ENCODE data around the gene PES1. TPM values are rescaled to one million over a fixed set of nuclear protein-coding genes. Genes with fewer than 3 reads are reported as not detected.

PES1 gene
- total and polyA plus RNA-seq, 2 of the 13 experiments (the other 11 are each of a cell fraction or from before 2014, with no cell fraction given): 65.1 to 94.7 TPM

DNA sequence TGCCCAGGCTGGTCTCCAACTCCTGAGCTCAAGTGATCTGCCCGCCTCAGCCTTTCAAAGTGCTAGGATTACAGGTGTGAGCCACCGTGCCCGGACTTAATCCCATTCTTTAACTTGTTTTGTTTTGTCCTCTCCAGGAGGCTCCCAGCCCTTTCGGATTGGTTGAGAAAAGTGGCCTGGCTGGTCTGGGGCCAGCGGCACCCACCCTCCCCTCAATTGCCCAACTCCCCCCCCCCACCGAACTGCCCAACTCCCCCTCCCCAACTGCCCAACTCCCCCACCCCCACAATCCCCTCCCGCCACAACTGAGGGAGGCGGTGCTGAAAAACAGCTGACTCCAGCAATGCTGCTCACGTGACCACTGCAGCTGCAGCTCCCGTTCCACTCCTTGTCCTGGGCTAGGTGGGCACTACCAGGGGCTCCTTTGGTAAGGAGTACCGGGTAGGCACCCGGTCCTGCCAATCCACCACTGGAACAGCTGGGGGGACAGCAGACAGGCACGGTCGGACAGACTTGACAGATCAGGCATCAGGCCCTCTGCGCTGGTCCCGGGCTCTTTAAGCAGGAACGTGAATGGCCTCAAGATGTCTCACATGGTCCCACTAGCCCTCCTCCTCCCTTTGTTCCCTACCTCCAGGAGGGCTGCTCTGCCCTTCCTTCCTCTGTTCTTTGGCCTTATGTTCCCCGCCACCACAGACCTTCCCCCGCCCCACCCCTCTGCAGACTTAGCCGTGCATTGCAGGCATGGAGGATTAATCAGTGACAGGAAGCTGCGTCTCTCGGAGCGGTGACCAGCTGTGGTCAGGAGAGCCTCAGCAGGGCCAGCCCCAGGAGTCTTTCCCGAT lies 15.0 kb upstream of the PES1 start, which contains the start of gene TCN2 (continued):
- TF ChIP-seq TFDP1 (CRISPR knock-in tag; IDR thresholded peaks at IDR 0.05; ENCODE audit: borderline replicate concordance) (peak; percentile 30; the same call in 1 of the 2 replicates), ZNF292 (CRISPR knock-in tag; IDR thresholded peaks at IDR 0.05; ENCODE audit: borderline replicate concordance, low read depth) (peak; percentile 83; the same call in 1 of the 2 replicates), MNT (IDR thresholded peaks at IDR 0.05) (no peak), ZSCAN21 (CRISPR knock-in tag; IDR thresholded peaks at IDR 0.05; ENCODE audit: borderline replicate concordance) (peak; percentile 30; the same call in 1 of the 2 replicates), HBP1 (CRISPR knock-in tag; IDR thresholded peaks at IDR 0.05; ENCODE audit: low read depth) (peak; percentile 57; the same call in 1 of the 2 replicates), ADNP (CRISPR knock-in tag; IDR thresholded peaks at IDR 0.05) (no peak), TERF1 (CRISPR knock-in tag; IDR thresholded peaks at IDR 0.05) (no peak), ZNF256 (CRISPR knock-in tag; conservative IDR thresholded peaks at IDR 0.05) (no peak), ISX (CRISPR knock-in tag; conservative IDR thresholded peaks at IDR 0.05) (no peak), MED8 (CRISPR knock-in tag; IDR thresholded peaks at IDR 0.05; ENCODE audit: insufficient replicate concordance) (no peak), ZGPAT (CRISPR knock-in tag; IDR thresholded peaks at IDR 0.05) (no peak), SIX1 (CRISPR knock-in tag; IDR thresholded peaks at IDR 0.05; ENCODE audit: borderline replicate concordance) (no peak), BORCS8-MEF2B (CRISPR knock-in tag; IDR thresholded peaks at IDR 0.05) (0 out of 2 replicates have a peak, but pooled peaks have one; percentile 20), BHLHE40 (IDR thresholded peaks at IDR 0.05; ENCODE audit: low read length) (peak; percentile 57; the same call in 1 of the 2 replicates), ZNF788 (CRISPR knock-in tag; IDR thresholded peaks at IDR 0.05; ENCODE audit: borderline replicate concordance) (0 out of 2 replicates have a peak, but pooled peaks have one; percentile 18), ATAD3A (CRISPR knock-in tag; IDR thresholded peaks at IDR 0.05) (no peak)
- TF ChIP-seq, protein P1, sequence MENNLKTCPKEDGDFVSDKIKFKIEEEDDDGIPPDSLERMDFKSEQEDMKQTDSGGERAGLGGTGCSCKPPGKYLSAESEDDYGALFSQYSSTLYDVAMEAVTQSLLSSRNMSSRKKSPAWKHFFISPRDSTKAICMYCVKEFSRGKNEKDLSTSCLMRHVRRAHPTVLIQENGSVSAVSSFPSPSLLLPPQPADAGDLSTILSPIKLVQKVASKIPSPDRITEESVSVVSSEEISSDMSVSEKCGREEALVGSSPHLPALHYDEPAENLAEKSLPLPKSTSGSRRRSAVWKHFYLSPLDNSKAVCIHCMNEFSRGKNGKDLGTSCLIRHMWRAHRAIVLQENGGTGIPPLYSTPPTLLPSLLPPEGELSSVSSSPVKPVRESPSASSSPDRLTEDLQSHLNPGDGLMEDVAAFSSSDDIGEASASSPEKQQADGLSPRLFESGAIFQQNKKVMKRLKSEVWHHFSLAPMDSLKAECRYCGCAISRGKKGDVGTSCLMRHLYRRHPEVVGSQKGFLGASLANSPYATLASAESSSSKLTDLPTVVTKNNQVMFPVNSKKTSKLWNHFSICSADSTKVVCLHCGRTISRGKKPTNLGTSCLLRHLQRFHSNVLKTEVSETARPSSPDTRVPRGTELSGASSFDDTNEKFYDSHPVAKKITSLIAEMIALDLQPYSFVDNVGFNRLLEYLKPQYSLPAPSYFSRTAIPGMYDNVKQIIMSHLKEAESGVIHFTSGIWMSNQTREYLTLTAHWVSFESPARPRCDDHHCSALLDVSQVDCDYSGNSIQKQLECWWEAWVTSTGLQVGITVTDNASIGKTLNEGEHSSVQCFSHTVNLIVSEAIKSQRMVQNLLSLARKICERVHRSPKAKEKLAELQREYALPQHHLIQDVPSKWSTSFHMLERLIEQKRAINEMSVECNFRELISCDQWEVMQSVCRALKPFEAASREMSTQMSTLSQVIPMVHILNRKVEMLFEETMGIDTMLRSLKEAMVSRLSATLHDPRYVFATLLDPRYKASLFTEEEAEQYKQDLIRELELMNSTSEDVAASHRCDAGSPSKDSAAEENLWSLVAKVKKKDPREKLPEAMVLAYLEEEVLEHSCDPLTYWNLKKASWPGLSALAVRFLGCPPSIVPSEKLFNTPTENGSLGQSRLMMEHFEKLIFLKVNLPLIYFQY (CRISPR knock-in tag; IDR thresholded peaks at IDR 0.05; ENCODE audit: borderline replicate concordance): no peak

Measured in HepG2 (cell line).